ENCODE data around the gene ULK4. TPM values are rescaled to one million over a fixed set of nuclear protein-coding genes. Genes with fewer than 3 reads are reported as not detected.

The ULK4 gene
- total and polyA plus RNA-seq, 2 of the 4 experiments (the other 2 are of a cell fraction): 2.7 to 5.0 TPM

DNA sequence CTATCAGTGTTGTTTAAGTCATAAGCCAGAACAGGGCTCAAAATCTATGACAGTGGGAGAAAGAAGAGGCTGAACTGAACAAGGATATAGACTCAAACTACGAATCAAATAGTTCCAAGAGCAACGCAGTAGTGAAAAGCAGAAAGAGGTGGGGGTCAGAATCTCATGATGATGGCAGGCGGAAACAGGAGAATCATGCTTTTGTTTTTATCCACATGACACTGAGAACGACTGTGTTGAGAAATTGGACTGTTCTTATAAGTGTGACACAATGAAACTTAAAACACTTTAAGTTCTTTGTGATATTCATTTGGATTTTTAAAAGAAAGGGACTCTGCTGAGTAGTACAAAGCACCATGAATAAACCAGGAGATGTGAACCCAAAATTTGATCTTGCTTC lies 309.4 kb downstream of the ULK4 start:
- in situ Hi-C loops (cut with MboI; ENCODE audit: low sequenced_read_pairs) (no loop called here), dilution Hi-C loops (cut with HindIII; ENCODE audit: low sequenced_read_pairs, unreplicated experiment) (no loop called here), intact Hi-C loops (cut with micrococcal nuclease) (no loop called here)
- Histone ChIP-seq H3K9ac (ENCODE audit: low read depth, low read length) (no peak overlapping the region), H2AK9ac (replicated peaks; ENCODE audit: low read depth, low read length, poor library complexity) (no peak overlapping the region), H4K8ac (ENCODE audit: low read depth in 2 of 2, low read length in 2 of 2) (no peak overlapping the region), H3K9me3 (ENCODE audit: control insufficient read depth, insufficient read depth, low read length) (peaks cover 3% of the 10 kb centered on the region; the same call in 1 of the 2 replicates), H4K20me1 (ENCODE audit: insufficient read depth, low read length) (no peaks in the 10 kb centered on the region), H3K4ac (ENCODE audit: low read depth, low read length) (no peak overlapping the region), H2BK20ac (ENCODE audit: low read depth, low read length) (no peak overlapping the region), H4K5ac (ENCODE audit: low read depth, low read length) (no peak overlapping the region), H3K23ac (ENCODE audit: low read depth, low read length) (no peak overlapping the region), H3K79me1 (ENCODE audit: low read depth in 1 of 2, low read length in 2 of 2) (no peaks in the 10 kb centered on the region), H2BK5ac (ENCODE audit: low read depth, low read length, poor library complexity, severe bottlenecking) (no peak overlapping the region), H3K4me2 (ENCODE audit: low read depth, low read length) (no peak overlapping the region), H2BK120ac (ENCODE audit: low read depth, low read length) (no peak overlapping the region), H3K14ac (replicated peaks; ENCODE audit: low read depth, low read length) (no peak overlapping the region), H3K36me3 (ENCODE audit: control insufficient read depth, insufficient read depth, low read length) (no peaks in the 10 kb centered on the region), H3K4me3 (ENCODE audit: insufficient read depth, low read depth, low read length) (no peak overlapping the region), H2AFZ (replicated peaks; ENCODE audit: low read length, poor library complexity) (no peak overlapping the region), H3K9me1 (ENCODE audit: insufficient read depth, low read length) (no peaks in the 10 kb centered on the region), H2AK5ac (ENCODE audit: low read depth, low read length) (no peak overlapping the region), H4K91ac (ENCODE audit: insufficient read depth, low read depth, low read length) (no peak overlapping the region), H3K4me1 (ENCODE audit: control insufficient read depth, insufficient read depth, low read length) (peaks cover 4% of the 10 kb centered on the region; the same call in 1 of the 2 replicates), H3K18ac (ENCODE audit: low read depth, low read length) (no peak overlapping the region), H3K56ac (ENCODE audit: extremely low read depth, insufficient read depth, low read length) (no peak overlapping the region), H2BK15ac (ENCODE audit: low read depth, low read length) (no peak overlapping the region), H3K27ac (ENCODE audit: insufficient read depth, low read length) (no peak overlapping the region), H3K27me3 (ENCODE audit: control insufficient read depth, insufficient read depth, low read length) (no peaks in the 10 kb centered on the region)
- DNase-seq (no peak), ATAC-seq (ENCODE audit: low read depth) (peak; percentile 12; the same call in 1 of the 2 replicates)
- ChIA-PET CTCF (interaction anchor here (0.6 kb wide), 1 partner anchor 533 kb away, joined by 5 read pairs; no protein-coding TSS in a partner anchor), POLR2A (ENCODE audit: unreplicated experiment) (no interaction called here)
- TF ChIP-seq CTCF (conservative IDR thresholded peaks at IDR 0.05; ENCODE audit: low read depth, low read length) (no peak), MAFK (IDR thresholded peaks at IDR 0.05; ENCODE audit: low read depth, low read length) (no peak), SMC3 (IDR thresholded peaks at IDR 0.05; ENCODE audit: low read depth, low read length) (no peak), NFE2L2 (IDR thresholded peaks at IDR 0.05; ENCODE audit: low read depth, low read length) (no peak), MXI1 (IDR thresholded peaks at IDR 0.05; ENCODE audit: borderline replicate concordance, low read depth, low read length) (no peak)
- BruUV-seq (replicated peaks): no TSS peak
- WGBS, 2 experiments (ENCODE audit: extremely low coverage in 2 of 2, insufficient read length in 1 of 2): 80% methylated on average over 1 of the region's 4 CpGs; no CpG with 5 or more reads in 1 of the 2 experiments
